Nephron progenitor cell (in vitro differentiated cells): Measurements from ENCODE around the gene MS4A18.

Experiments used
- DNase-seq: peaks from one replicate; pipeline ENCODE4 v3.0.0; 2021
- H3K27ac Mint-ChIP-seq: 2 replicates; pipeline ENCODE4 v1.8.0; 2021; ENCODE audit warnings: mild to moderate bottlenecking, moderate library complexity, mixed read lengths
- H3K27me3 Mint-ChIP-seq: 2 replicates; pipeline ENCODE4 v1.8.0; 2021; ENCODE audit warnings: mild to moderate bottlenecking, low read depth, mixed read lengths; ENCODE audit not compliant: poor library complexity
- H3K36me3 Mint-ChIP-seq: 2 replicates; pipeline ENCODE4 v1.8.0; 2021; ENCODE audit warnings: low read depth, mixed read lengths
- H3K4me1 Mint-ChIP-seq: 2 replicates; pipeline ENCODE4 v1.8.0; 2021; ENCODE audit warnings: mixed read lengths
- H3K4me3 Mint-ChIP-seq: 2 replicates; pipeline ENCODE4 v1.8.0; 2021; ENCODE audit warnings: mild to moderate bottlenecking, moderate library complexity, mixed read lengths
- H3K9me3 Mint-ChIP-seq: 2 replicates; pipeline ENCODE4 v1.8.0; 2021; ENCODE audit warnings: mild to moderate bottlenecking, moderate library complexity, mixed read lengths
- TF ChIP-seq, protein P1 (sequence below): fragments of 200-600 bp; sonication (generic); IDR thresholded peaks from 2 replicates; pipeline ENCODE4 v1.5.0; 2021; ENCODE audit warnings: antibody characterized with exemption

Gene MS4A18

DNA sequence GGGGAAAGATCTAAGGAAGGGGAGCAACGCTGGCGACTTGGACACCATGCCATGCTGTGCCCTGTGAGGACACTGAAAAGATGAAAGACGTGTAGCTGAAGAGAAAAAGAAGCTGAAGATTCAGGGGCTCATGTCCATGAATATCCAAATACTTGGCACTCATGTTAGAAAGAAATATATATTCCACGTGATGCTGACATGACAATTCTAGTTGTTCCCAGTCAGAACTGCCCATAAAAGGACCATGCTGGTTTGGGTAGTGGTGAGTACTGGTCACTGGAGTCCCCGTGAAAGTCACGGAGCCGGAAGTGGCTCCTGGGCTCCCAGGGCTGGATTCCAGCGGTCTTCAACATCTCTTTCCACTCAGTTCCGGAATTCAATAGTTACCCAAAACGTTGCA lies 42.0 kb downstream of the MS4A18 start:
- H3K9me3 Mint-ChIP-seq, result no peaks in the 10 kb centered on the region
- H3K27ac Mint-ChIP-seq, result no peak overlapping the region
- peaks cover 23% of the 10 kb centered on the region for H3K27me3 Mint-ChIP-seq
- no peak for DNase-seq
- no peak overlapping the region for H3K4me3 Mint-ChIP-seq
- no peaks in the 10 kb centered on the region for H3K36me3 Mint-ChIP-seq
- TF ChIP-seq, protein P1, sequence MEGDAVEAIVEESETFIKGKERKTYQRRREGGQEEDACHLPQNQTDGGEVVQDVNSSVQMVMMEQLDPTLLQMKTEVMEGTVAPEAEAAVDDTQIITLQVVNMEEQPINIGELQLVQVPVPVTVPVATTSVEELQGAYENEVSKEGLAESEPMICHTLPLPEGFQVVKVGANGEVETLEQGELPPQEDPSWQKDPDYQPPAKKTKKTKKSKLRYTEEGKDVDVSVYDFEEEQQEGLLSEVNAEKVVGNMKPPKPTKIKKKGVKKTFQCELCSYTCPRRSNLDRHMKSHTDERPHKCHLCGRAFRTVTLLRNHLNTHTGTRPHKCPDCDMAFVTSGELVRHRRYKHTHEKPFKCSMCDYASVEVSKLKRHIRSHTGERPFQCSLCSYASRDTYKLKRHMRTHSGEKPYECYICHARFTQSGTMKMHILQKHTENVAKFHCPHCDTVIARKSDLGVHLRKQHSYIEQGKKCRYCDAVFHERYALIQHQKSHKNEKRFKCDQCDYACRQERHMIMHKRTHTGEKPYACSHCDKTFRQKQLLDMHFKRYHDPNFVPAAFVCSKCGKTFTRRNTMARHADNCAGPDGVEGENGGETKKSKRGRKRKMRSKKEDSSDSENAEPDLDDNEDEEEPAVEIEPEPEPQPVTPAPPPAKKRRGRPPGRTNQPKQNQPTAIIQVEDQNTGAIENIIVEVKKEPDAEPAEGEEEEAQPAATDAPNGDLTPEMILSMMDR, result no peak
- H3K4me1 Mint-ChIP-seq, result peaks cover 20% of the 10 kb centered on the region

GRCh38 chr11:60767388-60767811 lies 42.9 kb downstream of the MS4A18 start:
- H3K27ac Mint-ChIP-seq, result no peak overlapping the region
- peak; percentile 55 for DNase-seq
- H3K4me1 Mint-ChIP-seq, result peaks cover 24% of the 10 kb centered on the region
- H3K36me3 Mint-ChIP-seq, result no peaks in the 10 kb centered on the region
- H3K27me3 Mint-ChIP-seq, result peaks cover 23% of the 10 kb centered on the region
- no peak overlapping the region for H3K4me3 Mint-ChIP-seq
- H3K9me3 Mint-ChIP-seq, result no peaks in the 10 kb centered on the region
- TF ChIP-seq, protein P1, result peak; percentile 59

GRCh38 chr11:60768202-60768601 lies 43.7 kb downstream of the MS4A18 start:
- Mint-ChIP-seq H3K36me3 (no peaks in the 10 kb centered on the region), H3K27ac (no peak overlapping the region), H3K9me3 (no peaks in the 10 kb centered on the region), H3K27me3 (peaks cover 23% of the 10 kb centered on the region), H3K4me3 (no peak overlapping the region), H3K4me1 (peaks cover 30% of the 10 kb centered on the region)
- TF ChIP-seq, protein P1, result no peak
- DNase-seq, result no peak

DNA sequence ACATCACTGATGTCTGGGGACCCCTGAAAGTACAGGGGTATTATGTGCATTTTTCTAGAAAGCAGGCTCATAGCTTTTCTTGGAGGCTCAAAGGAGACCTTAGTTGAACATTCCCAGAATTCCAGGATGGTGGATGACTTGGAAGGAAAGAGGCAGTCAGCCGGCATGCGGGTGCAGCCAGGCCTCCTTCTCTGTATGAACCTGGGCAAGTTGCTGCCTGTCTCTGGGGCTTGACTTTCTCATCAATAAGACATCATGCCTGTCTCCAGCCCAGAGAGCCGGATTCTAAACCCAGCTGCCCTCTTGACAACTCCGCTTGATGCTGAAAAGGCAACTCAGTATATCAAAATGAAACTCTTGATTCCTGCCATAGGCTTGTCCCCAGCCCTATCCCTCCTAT lies 44.8 kb downstream of the MS4A18 start:
- H3K36me3 Mint-ChIP-seq, result no peaks in the 10 kb centered on the region
- DNase-seq, result no peak

DNA sequence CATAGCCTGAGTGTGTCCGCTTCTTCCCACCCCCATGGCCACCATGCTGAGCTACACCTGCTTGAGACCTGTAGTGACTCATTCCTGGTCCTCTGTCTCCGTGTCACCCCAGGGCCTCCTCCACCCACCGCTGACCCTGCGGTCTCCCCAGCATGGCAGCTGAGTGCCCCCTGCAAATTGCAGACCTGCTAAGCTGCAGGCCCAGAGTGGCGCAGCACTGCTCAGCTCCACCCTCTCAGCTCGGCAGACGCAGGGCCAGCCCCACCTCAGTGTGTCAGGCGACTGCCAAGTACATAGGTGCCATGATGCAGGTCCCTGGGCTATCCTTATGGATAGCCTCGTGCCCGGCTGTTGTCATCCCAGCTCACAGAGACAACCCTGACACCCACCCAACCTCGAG lies 45.3 kb downstream of the MS4A18 start:
- TF ChIP-seq, protein P1, result no peak
- no peak for DNase-seq
- H3K4me3 Mint-ChIP-seq, result no peak overlapping the region

More for the DNA sequence above, 44.8 kb downstream of the MS4A18 start:
- Mint-ChIP-seq H3K9me3 (no peaks in the 10 kb centered on the region), H3K4me3 (no peak overlapping the region), H3K4me1 (peaks cover 26% of the 10 kb centered on the region), H3K27ac (no peak overlapping the region), H3K27me3 (peaks cover 24% of the 10 kb centered on the region)
- TF ChIP-seq, protein P1, result no peak

GRCh38 chr11:60771146-60771545 lies 46.6 kb downstream of the MS4A18 start:
- TF ChIP-seq, protein P1, result no peak
- peaks cover 26% of the 10 kb centered on the region for H3K4me1 Mint-ChIP-seq
- peaks cover 31% of the 10 kb centered on the region for H3K27me3 Mint-ChIP-seq
- no peaks in the 10 kb centered on the region for H3K9me3 Mint-ChIP-seq
- H3K36me3 Mint-ChIP-seq, result no peaks in the 10 kb centered on the region
- no peak for DNase-seq
- H3K4me3 Mint-ChIP-seq, result no peak overlapping the region
- no peak overlapping the region for H3K27ac Mint-ChIP-seq

More for the DNA sequence above, 45.3 kb downstream of the MS4A18 start:
- H3K9me3 Mint-ChIP-seq, result no peaks in the 10 kb centered on the region
- peaks cover 26% of the 10 kb centered on the region for H3K27me3 Mint-ChIP-seq
- H3K4me1 Mint-ChIP-seq, result peaks cover 22% of the 10 kb centered on the region
- H3K27ac Mint-ChIP-seq, result no peak overlapping the region
- H3K36me3 Mint-ChIP-seq, result no peaks in the 10 kb centered on the region
